Left lung (tissue), 10 donors: ENCODE data around the gene KLHL22. TPM values are rescaled to one million over a fixed set of nuclear protein-coding genes. Genes with fewer than 3 reads are reported as not detected.
"Not testable (repeated sequence)": the region's sequence is repeated elsewhere in the genome, so short reads cannot be mapped to it uniquely, and the experiment has no call there.

Experiments
- ATAC-seq: fragments of 200-7000 bp; cut with Tn5 transposase; one replicate; pipeline ENCODE4 v1.9.1; 2020; ENCODE audit warnings: moderate library complexity
- DNase-seq, 4 donors: peaks; one replicate each; pipeline ENCODE4 v3.0.0-alpha.2; 2013 to 2020
- H3K27ac ChIP-seq, 2 donors: fragments of 200-600 bp; sonication (generic) in 1 of 2; one replicate each; pipeline versions ENCODE4 v1.5.0 to v1.8.0; 2020 to 2021
- H3K27me3 ChIP-seq, 2 donors: fragments of 200-600 bp; sonication (generic) in 1 of 2; one replicate each; pipeline versions ENCODE4 v1.5.0 to v1.8.0; 2020 to 2021
- H3K36me3 ChIP-seq, 2 donors: fragments of 200-600 bp; sonication (generic) in 1 of 2; one replicate each; pipeline versions ENCODE4 v1.5.0 to v1.8.0; 2020 to 2021
- H3K4me1 ChIP-seq, 2 donors: fragments of 200-600 bp; one replicate each; pipeline ENCODE4 v1.8.0; 2021
- H3K4me3 ChIP-seq, 2 donors: fragments of 200-600 bp; sonication (generic) in 1 of 2; one replicate each; pipeline versions ENCODE4 v1.5.0 to v1.8.0; 2020 to 2021; ENCODE audit warnings: mild to moderate bottlenecking in 1 of 2
- H3K9me3 ChIP-seq, 2 donors: fragments of 200-600 bp; sonication (generic) in 1 of 2; one replicate each; pipeline versions ENCODE4 v1.5.0 to v1.8.0; 2020 to 2021
- intact Hi-C, 2 donors: fragments of 100-400 bp; cut with DNase I; formaldehyde crosslinking; loops; one replicate each; pipeline versions ENCODE4 v1.11.2 to v1.14.2; 2022
- polyA plus RNA-seq, 6 donors: library from polyadenylated mRNA; unstranded; fragments of 120-200 nt; gene quantifications; one replicate each; pipeline ENCODE4 v1.2.1, GENCODE V29; 2013; ENCODE audit not compliant: insufficient read length in 6 of 6
- total RNA-seq, 2 donors: library from RNA; stranded (reverse); fragmentation: NEBNext Ultra II Directional; extraction: Animal tissue kit (Norgen Biotek cat#: 25700); gene quantifications; one replicate each; pipeline ENCODE4 v1.2.1, GENCODE V29; 2021
- TF ChIP-seq, protein P1 (sequence below), 2 donors: fragments of 200-600 bp; sonication (generic) in 1 of 2; IDR thresholded peaks; one replicate each; pipeline versions ENCODE4 v1.5.0 to v1.8.0; 2021; ENCODE audit warnings: antibody characterized with exemption in 2 of 2
- donor health status: DM: no; HTN: yes; CAD: no.
- donor health status: DM: no; HTN: no; CAD: no.

Gene KLHL22
- total and polyA plus RNA-seq, 8 donors, result 22.0 to 38.6 (median 34.1) TPM

DNA sequence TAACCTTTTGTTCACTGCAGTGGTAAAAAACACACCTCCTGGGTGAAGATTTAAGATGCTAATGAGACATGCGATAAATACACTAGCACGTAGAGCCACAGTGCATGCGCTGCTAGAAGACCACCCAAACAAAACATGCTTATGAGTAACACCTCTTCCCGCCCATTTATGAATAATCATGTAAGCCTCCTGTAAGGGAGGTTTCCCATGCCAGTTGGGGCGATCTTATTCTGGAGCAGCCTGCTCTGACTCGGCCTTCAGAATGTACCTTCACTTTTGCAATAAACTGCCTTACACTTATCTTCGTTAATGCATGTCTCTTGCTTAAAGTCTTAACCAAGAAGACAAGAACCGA lies 39.9 kb downstream of the KLHL22 start:
- H3K36me3 ChIP-seq, result peaks cover 0 to 31% of the 10 kb centered on the region in 2 donors
- TF ChIP-seq, protein P1, sequence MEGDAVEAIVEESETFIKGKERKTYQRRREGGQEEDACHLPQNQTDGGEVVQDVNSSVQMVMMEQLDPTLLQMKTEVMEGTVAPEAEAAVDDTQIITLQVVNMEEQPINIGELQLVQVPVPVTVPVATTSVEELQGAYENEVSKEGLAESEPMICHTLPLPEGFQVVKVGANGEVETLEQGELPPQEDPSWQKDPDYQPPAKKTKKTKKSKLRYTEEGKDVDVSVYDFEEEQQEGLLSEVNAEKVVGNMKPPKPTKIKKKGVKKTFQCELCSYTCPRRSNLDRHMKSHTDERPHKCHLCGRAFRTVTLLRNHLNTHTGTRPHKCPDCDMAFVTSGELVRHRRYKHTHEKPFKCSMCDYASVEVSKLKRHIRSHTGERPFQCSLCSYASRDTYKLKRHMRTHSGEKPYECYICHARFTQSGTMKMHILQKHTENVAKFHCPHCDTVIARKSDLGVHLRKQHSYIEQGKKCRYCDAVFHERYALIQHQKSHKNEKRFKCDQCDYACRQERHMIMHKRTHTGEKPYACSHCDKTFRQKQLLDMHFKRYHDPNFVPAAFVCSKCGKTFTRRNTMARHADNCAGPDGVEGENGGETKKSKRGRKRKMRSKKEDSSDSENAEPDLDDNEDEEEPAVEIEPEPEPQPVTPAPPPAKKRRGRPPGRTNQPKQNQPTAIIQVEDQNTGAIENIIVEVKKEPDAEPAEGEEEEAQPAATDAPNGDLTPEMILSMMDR (IDR thresholded peaks at IDR 0.05), result no peak
- peaks cover 0 to 23% of the 10 kb centered on the region in 2 donors for H3K4me1 ChIP-seq
- H3K27ac ChIP-seq, result no peak overlapping the region
- H3K27me3 ChIP-seq, result no peaks in the 10 kb centered on the region
- no peak overlapping the region for H3K4me3 ChIP-seq
- intact Hi-C loops, result loop anchor here in 1 of 2 donors (2.0 kb wide), 1 partner anchor 37 kb away; no protein-coding TSS in a partner anchor
- H3K9me3 ChIP-seq, result no peaks in the 10 kb centered on the region
- ATAC-seq, result no peak
- DNase-seq, result no peak

DNA sequence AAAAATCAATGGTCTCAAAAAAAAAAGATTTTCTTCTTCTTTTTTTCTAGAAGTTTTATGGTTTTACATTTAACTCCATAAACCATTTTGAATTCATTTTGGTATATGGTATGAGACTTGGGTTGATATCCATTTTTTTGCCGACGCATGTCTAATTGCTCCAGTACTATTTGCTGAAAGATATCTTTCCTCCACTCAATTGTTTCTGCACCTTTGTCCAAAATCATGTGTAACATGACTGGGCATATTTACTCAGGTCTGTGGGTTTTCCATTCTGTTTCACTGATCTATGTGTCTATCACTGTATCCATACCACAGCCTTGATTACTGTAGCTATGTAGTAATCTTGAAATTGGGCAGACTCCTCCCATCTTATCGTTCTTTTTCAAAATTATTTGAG lies 42.4 kb downstream of the KLHL22 start:
- TF ChIP-seq, protein P1 (IDR thresholded peaks at IDR 0.05), result no peak
- Histone ChIP-seq H3K4me3 (no peak overlapping the region), H3K27ac (no peak overlapping the region), H3K27me3 (no peaks in the 10 kb centered on the region), H3K36me3 (peaks cover 0 to 25% of the 10 kb centered on the region in 2 donors), H3K9me3 (no peaks in the 10 kb centered on the region), H3K4me1 (peaks cover 0 to 23% of the 10 kb centered on the region in 2 donors)
- no peak for ATAC-seq
- DNase-seq, result no peak
- intact Hi-C loops, result no loop called here

DNA sequence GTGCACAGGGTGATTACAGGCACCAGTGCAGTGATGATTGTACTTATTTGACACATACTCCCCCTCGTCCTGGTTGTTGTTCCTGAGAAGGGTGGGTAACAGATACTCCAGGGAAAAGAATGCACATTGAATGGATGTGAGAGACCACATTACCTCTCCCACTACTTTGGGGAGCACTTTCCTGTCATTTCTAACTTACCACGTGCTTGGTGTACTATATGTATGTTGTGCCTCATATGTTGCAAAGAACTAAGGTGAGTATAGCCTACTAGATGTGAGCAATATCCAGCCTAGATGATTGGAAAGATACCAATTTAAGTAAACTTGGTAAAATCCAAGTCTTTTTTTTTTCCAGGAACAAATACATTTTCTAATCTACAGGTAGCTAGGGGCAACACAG lies 43.7 kb downstream of the KLHL22 start:
- no peak overlapping the region for H3K27ac ChIP-seq
- H3K9me3 ChIP-seq, result no peaks in the 10 kb centered on the region
- no peak for ATAC-seq
- H3K4me3 ChIP-seq, result no peak overlapping the region
- DNase-seq, result no peak
- intact Hi-C loops, result no loop called here
- TF ChIP-seq, protein P1 (IDR thresholded peaks at IDR 0.05), result no peak
- no peaks in the 10 kb centered on the region for H3K27me3 ChIP-seq
- peaks cover 0 to 23% of the 10 kb centered on the region in 2 donors for H3K4me1 ChIP-seq
- H3K36me3 ChIP-seq, result peaks cover 0 to 13% of the 10 kb centered on the region in 2 donors

DNA sequence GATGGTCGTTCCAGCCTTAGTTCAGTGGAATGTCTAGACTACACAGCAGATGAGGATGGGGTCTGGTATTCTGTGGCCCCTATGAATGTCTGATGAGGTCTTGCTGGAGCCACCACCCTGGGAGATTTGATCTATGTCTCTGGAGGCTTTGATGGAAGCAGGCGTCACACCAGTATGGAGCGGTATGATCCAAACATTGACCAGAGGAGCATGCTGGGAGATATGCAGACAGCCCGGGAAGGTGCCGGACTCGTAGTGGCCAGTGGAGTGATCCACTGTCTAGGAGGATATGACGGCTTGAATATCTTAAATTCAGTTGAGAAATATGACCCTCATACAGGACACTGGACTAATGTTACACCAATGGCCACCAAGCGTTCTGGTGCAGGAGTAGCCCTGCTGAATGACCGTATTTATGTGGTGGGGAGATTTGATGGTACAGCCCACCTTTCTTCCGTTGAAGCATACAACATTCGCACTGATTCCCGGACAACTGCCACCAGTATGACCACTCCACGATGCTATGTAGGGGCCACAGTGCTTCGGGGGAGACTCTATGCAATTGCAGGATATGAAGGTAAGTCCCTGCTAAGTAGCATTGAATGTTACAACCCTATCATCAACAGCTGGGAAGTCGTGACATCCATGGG lies 44.3 kb downstream of the KLHL22 start:
- H3K9me3 ChIP-seq, ATAC-seq, intact Hi-C loops, H3K27ac ChIP-seq, H3K27me3 ChIP-seq, H3K4me3 ChIP-seq, DNase-seq: not testable (repeated sequence)
- Histone ChIP-seq H3K4me1 (peaks cover 0 to 20% of the 10 kb centered on the region in 2 donors), H3K36me3 (peaks cover 0 to 18% of the 10 kb centered on the region in 2 donors)

DNA sequence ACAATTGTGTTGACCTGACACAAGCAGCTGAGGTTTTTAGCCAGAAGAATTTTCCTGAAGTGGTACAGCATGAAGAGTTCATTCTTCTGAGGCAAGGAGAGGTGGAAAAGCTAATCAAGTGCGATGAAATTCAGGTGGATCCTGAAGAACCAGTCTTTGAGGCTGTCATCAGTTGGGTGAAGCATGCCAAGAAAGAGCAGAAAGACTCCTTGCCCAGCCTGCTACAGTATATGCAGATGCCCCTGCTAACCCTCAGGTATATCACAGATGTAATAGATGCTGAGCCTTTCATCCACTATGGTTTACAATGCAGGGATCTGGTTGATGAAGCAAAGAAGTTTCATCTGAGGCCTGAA lies 45.1 kb downstream of the KLHL22 start:
- Histone ChIP-seq H3K27ac (no peak overlapping the region), H3K4me1 (peaks cover 0 to 14% of the 10 kb centered on the region in 2 donors), H3K36me3 (peaks cover 0 to 25% of the 10 kb centered on the region in 2 donors), H3K27me3 (no peaks in the 10 kb centered on the region), H3K4me3 (no peak overlapping the region), H3K9me3 (no peaks in the 10 kb centered on the region)
- ATAC-seq, result no peak
- TF ChIP-seq, protein P1 (IDR thresholded peaks at IDR 0.05), result no peak
- intact Hi-C loops, result no loop called here
- DNase-seq, result no peak
